H1 (cell line): ENCODE measurements around the gene ANKRD13C.

Source experiments
- CHD2 ChIP-seq: IDR thresholded peaks from 2 replicates; pipeline ENCODE4 v1.6.1; 2012; ENCODE audit warnings: low read length, improper control_type of control experiment
- CTCF ChIP-seq, 3 experiments: IDR thresholded peaks; 1 replicate in 2 of 3; 2 replicates in 1 of 3; pipeline versions ENCODE4 v1.5.1 to v1.6.1; 2011; ENCODE audit warnings: low read length in 3 of 3, mild to moderate bottlenecking in 3 of 3, inconsistent platforms in 2 of 3, low read depth in 1 of 3, moderate library complexity in 1 of 3; ENCODE audit not compliant: insufficient read depth in 1 of 3; ENCODE audit errors: control extremely low read depth in 1 of 3
- EP300 ChIP-seq, 2 experiments: IDR thresholded peaks; 1 replicate in 1 of 2; 2 replicates in 1 of 2; pipeline ENCODE4 v1.6.1; 2011 to 2012; ENCODE audit warnings: low read depth in 2 of 2, low read length in 2 of 2, mild to moderate bottlenecking in 2 of 2, borderline replicate concordance in 1 of 2, inconsistent platforms in 1 of 2, moderate library complexity in 1 of 2
- NRF1 ChIP-seq: IDR thresholded peaks from 2 replicates; pipeline ENCODE4 v1.6.1; 2011; ENCODE audit warnings: mild to moderate bottlenecking, low read depth, low read length, improper control_type of control experiment

GRCh38 chr1:70264839-70265238 is 89.7 kb downstream of the ANKRD13C start:
- TF ChIP-seq NRF1, result no peak
- no peak for TF ChIP-seq CTCF (IDR thresholded peaks at IDR 0.05; ENCODE audit: control extremely low read depth in 1 of 3, insufficient read depth in 1 of 3, low read depth in 1 of 3, low read length in 3 of 3)
- no peak for TF ChIP-seq CHD2
- no peak for TF ChIP-seq EP300 (IDR thresholded peaks at IDR 0.05; ENCODE audit: borderline replicate concordance in 1 of 2, low read depth in 2 of 2, low read length in 2 of 2)
